ENCODE data around the gene LGALS12. TPM values are rescaled to one million over a fixed set of nuclear protein-coding genes. Genes with fewer than 3 reads are reported as not detected.
A peak's percentile ranks its signal among the peaks of the same experiment; 100 is the strongest.
"Not testable (repeated sequence)": the region's sequence is repeated elsewhere in the genome, so short reads cannot be mapped to it uniquely, and the experiment has no call there.

The LGALS12 gene
- total RNA-seq, 2 experiments from 2014 or later = not detected

GRCh38 chr11:63537293-63538101 is 31.6 kb downstream of the LGALS12 start:
- peak overlapping the region; percentile 77 for H3K4me2 ChIP-seq (ENCODE audit: low read length)
- no peaks in the 10 kb centered on the region for H3K9me3 ChIP-seq (ENCODE audit: low read length)
- no peaks in the 10 kb centered on the region for H3K79me2 ChIP-seq (ENCODE audit: insufficient read depth, low read depth, low read length)
- H3K4me1 ChIP-seq (ENCODE audit: insufficient read depth, low read length, poor library complexity, severe bottlenecking) = peaks cover 17% of the 10 kb centered on the region
- H3K9me2 ChIP-seq (ENCODE audit: insufficient read depth, low read length) = no peaks in the 10 kb centered on the region
- H3K36me3 ChIP-seq (ENCODE audit: insufficient read depth, low read length) = no peaks in the 10 kb centered on the region
- ChIA-PET POLR2A (interaction anchor here (0.5 to 0.9 kb wide), 2 partner anchors 8 to 16 kb away, joined by 3 to 10 read pairs; no protein-coding TSS in a partner anchor), CTCF (ENCODE audit: unreplicated experiment) (interaction anchor here (0.6 kb wide), 1 partner anchor 906 kb away, joined by 3 read pairs; no protein-coding TSS in a partner anchor)
- H4K20me1 ChIP-seq (ENCODE audit: insufficient read depth, low read length) = no peaks in the 10 kb centered on the region
- H3K27ac ChIP-seq (ENCODE audit: low read depth, low read length, poor library complexity, severe bottlenecking) = no peak overlapping the region
- DNase-seq (ENCODE audit: low spot score) = no peak
- peak overlapping the region; percentile 49 for H3K4me3 ChIP-seq (ENCODE audit: low read depth, low read length, poor library complexity, severe bottlenecking)
- no peak for TF ChIP-seq EZH2phosphoT487 (IDR thresholded peaks at IDR 0.05; ENCODE audit: borderline replicate concordance, low read depth, low read length)
- TF ChIP-seq, protein P1, sequence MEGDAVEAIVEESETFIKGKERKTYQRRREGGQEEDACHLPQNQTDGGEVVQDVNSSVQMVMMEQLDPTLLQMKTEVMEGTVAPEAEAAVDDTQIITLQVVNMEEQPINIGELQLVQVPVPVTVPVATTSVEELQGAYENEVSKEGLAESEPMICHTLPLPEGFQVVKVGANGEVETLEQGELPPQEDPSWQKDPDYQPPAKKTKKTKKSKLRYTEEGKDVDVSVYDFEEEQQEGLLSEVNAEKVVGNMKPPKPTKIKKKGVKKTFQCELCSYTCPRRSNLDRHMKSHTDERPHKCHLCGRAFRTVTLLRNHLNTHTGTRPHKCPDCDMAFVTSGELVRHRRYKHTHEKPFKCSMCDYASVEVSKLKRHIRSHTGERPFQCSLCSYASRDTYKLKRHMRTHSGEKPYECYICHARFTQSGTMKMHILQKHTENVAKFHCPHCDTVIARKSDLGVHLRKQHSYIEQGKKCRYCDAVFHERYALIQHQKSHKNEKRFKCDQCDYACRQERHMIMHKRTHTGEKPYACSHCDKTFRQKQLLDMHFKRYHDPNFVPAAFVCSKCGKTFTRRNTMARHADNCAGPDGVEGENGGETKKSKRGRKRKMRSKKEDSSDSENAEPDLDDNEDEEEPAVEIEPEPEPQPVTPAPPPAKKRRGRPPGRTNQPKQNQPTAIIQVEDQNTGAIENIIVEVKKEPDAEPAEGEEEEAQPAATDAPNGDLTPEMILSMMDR (conservative IDR thresholded peaks at IDR 0.05; ENCODE audit: low read length) = 0 out of 2 replicates have a peak, but pooled peaks have one; percentile 13
- intact Hi-C loops (cut with micrococcal nuclease; ENCODE audit: unreplicated experiment) = no loop called here
- BruUV-seq (replicated peaks) = no TSS peak
- peak overlapping the region; percentile 98 for H2AFZ ChIP-seq (ENCODE audit: low read length)

DNA sequence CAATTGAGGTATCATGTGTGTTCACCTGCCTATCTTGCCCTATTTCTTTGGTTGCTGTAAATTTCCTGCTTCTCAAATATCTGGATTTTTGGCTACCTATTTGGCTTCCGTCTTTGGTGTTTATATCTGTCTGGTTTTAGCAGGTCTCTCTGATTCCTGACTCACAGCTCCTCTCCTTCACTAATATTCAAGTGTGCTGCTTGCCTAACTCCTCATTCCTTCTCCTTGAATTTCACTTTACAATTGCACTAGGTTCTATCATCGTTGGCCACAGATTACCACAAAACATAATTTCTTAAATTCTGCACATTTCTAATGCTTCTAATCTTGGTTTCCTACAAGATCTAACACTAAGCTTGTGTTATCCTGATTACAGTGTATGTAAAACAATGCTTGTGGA is 36.6 kb downstream of the LGALS12 start:
- POLR2A ChIA-PET; H3K36me3 ChIP-seq (ENCODE audit: insufficient read depth, low read length): not testable (repeated sequence)

GRCh38 chr11:63543711-63544110 is 37.8 kb downstream of the LGALS12 start:
- no peak for DNase-seq (ENCODE audit: low spot score)
- H3K9me2 ChIP-seq (ENCODE audit: insufficient read depth, low read length) = no peaks in the 10 kb centered on the region
- no peak overlapping the region for H3K27ac ChIP-seq (ENCODE audit: low read depth, low read length, poor library complexity, severe bottlenecking)
- ChIA-PET CTCF (ENCODE audit: unreplicated experiment) (no interaction called here), POLR2A (interaction anchor here (0.6 kb wide), 1 partner anchor 181 kb away, joined by 5 read pairs; no protein-coding TSS in a partner anchor)
- no peak for TF ChIP-seq EZH2phosphoT487 (IDR thresholded peaks at IDR 0.05; ENCODE audit: borderline replicate concordance, low read depth, low read length)
- TF ChIP-seq, protein P1 (conservative IDR thresholded peaks at IDR 0.05; ENCODE audit: low read length) = no peak
- intact Hi-C loops (cut with micrococcal nuclease; ENCODE audit: unreplicated experiment) = no loop called here
- H3K4me3 ChIP-seq (ENCODE audit: low read depth, low read length, poor library complexity, severe bottlenecking) = no peak overlapping the region
- no peaks in the 10 kb centered on the region for H3K79me2 ChIP-seq (ENCODE audit: insufficient read depth, low read depth, low read length)
- no peaks in the 10 kb centered on the region for H4K20me1 ChIP-seq (ENCODE audit: insufficient read depth, low read length)
- peaks cover 12% of the 10 kb centered on the region for H3K4me1 ChIP-seq (ENCODE audit: insufficient read depth, low read length, poor library complexity, severe bottlenecking)
- BruUV-seq (replicated peaks) = no TSS peak
- no peak overlapping the region for H2AFZ ChIP-seq (ENCODE audit: low read length)
- no peaks in the 10 kb centered on the region for H3K9me3 ChIP-seq (ENCODE audit: low read length)
- no peaks in the 10 kb centered on the region for H3K36me3 ChIP-seq (ENCODE audit: insufficient read depth, low read length)
- H3K4me2 ChIP-seq (ENCODE audit: low read length) = no peak overlapping the region

More for the DNA sequence above, 36.6 kb downstream of the LGALS12 start:
- BruUV-seq (replicated peaks); H3K79me2 ChIP-seq (ENCODE audit: insufficient read depth, low read depth, low read length); H3K27ac ChIP-seq (ENCODE audit: low read depth, low read length, poor library complexity, severe bottlenecking); H2AFZ ChIP-seq (ENCODE audit: low read length); CTCF ChIA-PET (ENCODE audit: unreplicated experiment); H3K4me2 ChIP-seq (ENCODE audit: low read length); H4K20me1 ChIP-seq (ENCODE audit: insufficient read depth, low read length); intact Hi-C loops (cut with micrococcal nuclease; ENCODE audit: unreplicated experiment); H3K9me2 ChIP-seq (ENCODE audit: insufficient read depth, low read length); DNase-seq (ENCODE audit: low spot score); H3K4me3 ChIP-seq (ENCODE audit: low read depth, low read length, poor library complexity, severe bottlenecking); H3K9me3 ChIP-seq (ENCODE audit: low read length): not testable (repeated sequence)
- H3K4me1 ChIP-seq (ENCODE audit: insufficient read depth, low read length, poor library complexity, severe bottlenecking) = peaks cover 14% of the 10 kb centered on the region

All from OCI-LY7 (cell line).